Astrocyte (in vitro differentiated cells and primary cell): ENCODE data around the gene PRX. TPM values are rescaled to one million over a fixed set of nuclear protein-coding genes. Genes with fewer than 3 reads are reported as not detected.

Source experiments
- DNase-seq: peaks from one replicate; pipeline ENCODE4 v3.0.0-alpha.2; 2010; ENCODE audit warnings: low read depth
- FAIRE-seq: peaks from 2 replicates; lab custom pipeline; 2011; peaks lifted over from hg19 to GRCh38; lab: Jason Lieb, UNC
- H2AFZ ChIP-seq: 2 replicates; pipeline ENCODE4 v1.6.0; 2012; ENCODE audit warnings: low read depth, low read length, inconsistent platforms
- H3K27ac ChIP-seq: 2 replicates; pipeline ENCODE4 v1.5.1; 2011; ENCODE audit warnings: low read depth, low read length, inconsistent platforms
- H3K27me3 ChIP-seq: 2 replicates; pipeline ENCODE4 v1.6.0; 2011; ENCODE audit warnings: low read length, inconsistent platforms; ENCODE audit not compliant: insufficient read depth
- H3K36me3 ChIP-seq: 2 replicates; pipeline ENCODE4 v1.5.1; 2011; ENCODE audit warnings: low read length, inconsistent platforms; ENCODE audit not compliant: insufficient read depth
- H3K4me1 ChIP-seq: 2 replicates; pipeline ENCODE4 v1.5.1; 2011; ENCODE audit warnings: low read length, inconsistent platforms; ENCODE audit not compliant: insufficient read depth
- H3K4me2 ChIP-seq: 2 replicates; pipeline ENCODE4 v1.6.0; 2012; ENCODE audit warnings: low read length, inconsistent platforms
- H3K4me3 ChIP-seq: 2 replicates; pipeline ENCODE4 v1.5.1; 2011; ENCODE audit warnings: low read depth, mild to moderate bottlenecking, low read length, inconsistent platforms; ENCODE audit not compliant: insufficient read depth
- H3K79me2 ChIP-seq: 2 replicates; pipeline ENCODE4 v1.6.0; 2012; ENCODE audit warnings: mild to moderate bottlenecking, low read length, inconsistent platforms; ENCODE audit not compliant: insufficient read depth
- H3K9ac ChIP-seq: 2 replicates; pipeline ENCODE4 v1.6.0; 2012; ENCODE audit warnings: mild to moderate bottlenecking, low read length, inconsistent platforms
- H3K9me3 ChIP-seq: 2 replicates; pipeline ENCODE4 v1.5.1; 2012; ENCODE audit warnings: low read depth, mild to moderate bottlenecking, low read length, inconsistent platforms; ENCODE audit not compliant: insufficient read depth
- H4K20me1 ChIP-seq: 2 replicates; pipeline ENCODE4 v1.6.0; 2012; ENCODE audit warnings: low read length, inconsistent platforms; ENCODE audit not compliant: insufficient read depth
- H3K27ac Mint-ChIP-seq: one replicate; pipeline ENCODE4 v1.8.0; 2021; ENCODE audit warnings: mild to moderate bottlenecking, mixed read lengths; ENCODE audit not compliant: unreplicated experiment
- H3K27me3 Mint-ChIP-seq: one replicate; pipeline ENCODE4 v1.8.0; 2021; ENCODE audit warnings: low read depth, mixed read lengths; ENCODE audit not compliant: unreplicated experiment
- H3K36me3 Mint-ChIP-seq: one replicate; pipeline ENCODE4 v1.8.0; 2021; ENCODE audit warnings: low read depth, mixed read lengths; ENCODE audit not compliant: unreplicated experiment
- H3K4me1 Mint-ChIP-seq: one replicate; pipeline ENCODE4 v1.8.0; 2021; ENCODE audit warnings: low read depth, mixed read lengths; ENCODE audit not compliant: unreplicated experiment
- H3K4me3 Mint-ChIP-seq: one replicate; pipeline ENCODE4 v1.8.0; 2021; ENCODE audit warnings: mild to moderate bottlenecking, moderate library complexity, mixed read lengths; ENCODE audit not compliant: unreplicated experiment
- H3K9me3 Mint-ChIP-seq: one replicate; pipeline ENCODE4 v1.8.0; 2021; ENCODE audit warnings: mild to moderate bottlenecking, mixed read lengths; ENCODE audit not compliant: unreplicated experiment
- CTCF ChIP-seq: IDR thresholded peaks from 2 replicates; pipeline ENCODE4 v1.5.1; 2011; ENCODE audit warnings: low read depth, mild to moderate bottlenecking, inconsistent platforms, low read length, moderate library complexity; ENCODE audit not compliant: insufficient read depth
- EZH2 ChIP-seq: IDR thresholded peaks from 2 replicates; pipeline ENCODE4 v1.6.1; 2012; ENCODE audit warnings: mild to moderate bottlenecking, low read length, inconsistent platforms; ENCODE audit not compliant: insufficient read depth
- total RNA-seq: library from RNA; stranded (reverse); gene quantifications from 2 replicates; pipeline ENCODE4 v1.2.1, GENCODE V29; 2021

PRX gene
- total RNA-seq, 1 donor from 2014 or later: 1.5 TPM

- no peak overlapping the region for H2AFZ ChIP-seq
- no peak overlapping the region for H3K9ac ChIP-seq
- TF ChIP-seq CTCF: no peak
- TF ChIP-seq EZH2: no peak
- Mint-ChIP-seq H3K27me3 (peaks cover 21% of the 10 kb centered on the region), H3K4me1 (no peaks in the 10 kb centered on the region), H3K36me3 (peaks cover 4% of the 10 kb centered on the region), H3K27ac (peak overlapping the region; percentile 26), H3K9me3 (no peaks in the 10 kb centered on the region), H3K4me3 (no peak overlapping the region)
- no peaks in the 10 kb centered on the region for H3K79me2 ChIP-seq
- DNase-seq (no peak), FAIRE-seq (no peak)
- no peaks in the 10 kb centered on the region for H3K36me3 ChIP-seq
- H3K27ac ChIP-seq: no peak overlapping the region
- H3K4me3 ChIP-seq: no peak overlapping the region
- H3K4me2 ChIP-seq: no peak overlapping the region
- H3K27me3 ChIP-seq: no peaks in the 10 kb centered on the region
- no peaks in the 10 kb centered on the region for H3K9me3 ChIP-seq
- no peaks in the 10 kb centered on the region for H3K4me1 ChIP-seq
- H4K20me1 ChIP-seq: no peaks in the 10 kb centered on the region
Observed at GRCh38 chr19:40388481-40388880, 24.7 kb downstream of the PRX start.

GRCh38 chr19:40387155-40387554 lies 26.0 kb downstream of the PRX start:
- FAIRE-seq: no peak

More at GRCh38 chr19:40387155-40387554, 26.0 kb downstream of the PRX start:
- no peak overlapping the region for H3K9ac ChIP-seq
- Mint-ChIP-seq H3K4me3 (no peak overlapping the region), H3K27me3 (peaks cover 16% of the 10 kb centered on the region), H3K27ac (no peak overlapping the region), H3K9me3 (no peaks in the 10 kb centered on the region), H3K36me3 (peaks cover 4% of the 10 kb centered on the region), H3K4me1 (no peaks in the 10 kb centered on the region)
- H3K4me1 ChIP-seq: no peaks in the 10 kb centered on the region
- H3K79me2 ChIP-seq: no peaks in the 10 kb centered on the region
- H3K27me3 ChIP-seq: no peaks in the 10 kb centered on the region
- no peak overlapping the region for H3K4me3 ChIP-seq
- TF ChIP-seq EZH2 (no peak), CTCF (no peak)
- no peak overlapping the region for H3K4me2 ChIP-seq
- no peak overlapping the region for H3K27ac ChIP-seq
- no peaks in the 10 kb centered on the region for H3K36me3 ChIP-seq
- DNase-seq: no peak
- H3K9me3 ChIP-seq: no peaks in the 10 kb centered on the region
- H2AFZ ChIP-seq: no peak overlapping the region
- H4K20me1 ChIP-seq: no peaks in the 10 kb centered on the region
